GM12865 (cell line): ENCODE data around the gene AP3B1.

Experiments used
- DNase-seq: peaks from one replicate; pipeline ENCODE4 v3.0.0; 2010; ENCODE audit warnings: low read depth
- H3K4me3 ChIP-seq: 2 replicates; pipeline ENCODE4 v1.5.1; 2011; ENCODE audit warnings: mild to moderate bottlenecking, low read depth, low read length, control low read depth
- TF ChIP-seq, protein P1 (sequence below): IDR thresholded peaks from 2 replicates; pipeline ENCODE4 v1.5.1; 2011; ENCODE audit warnings: low read length, control low read depth, low read depth, inconsistent platforms; ENCODE audit not compliant: insufficient read depth; ENCODE audit errors: missing control alignments

Gene AP3B1

DNA sequence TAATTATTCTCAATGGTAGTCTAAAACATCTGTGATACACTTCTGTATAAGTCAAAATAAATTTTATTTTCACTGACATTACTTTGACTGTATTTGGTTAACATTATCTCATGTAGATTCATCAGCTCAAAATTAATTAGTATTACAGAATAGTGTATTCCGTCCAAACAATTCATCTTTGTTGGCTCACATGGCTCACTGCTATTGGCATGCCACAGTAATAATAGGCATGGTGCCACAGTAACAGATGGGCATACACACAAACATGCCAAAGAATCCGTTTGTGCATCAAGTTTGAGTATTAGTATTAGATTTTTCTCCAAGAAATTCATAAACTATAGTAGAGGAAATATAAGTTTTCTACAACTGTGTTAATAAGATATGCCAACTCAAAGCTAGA lies 14.2 kb downstream of the AP3B1 start:
- no peak for DNase-seq
- TF ChIP-seq, protein P1, sequence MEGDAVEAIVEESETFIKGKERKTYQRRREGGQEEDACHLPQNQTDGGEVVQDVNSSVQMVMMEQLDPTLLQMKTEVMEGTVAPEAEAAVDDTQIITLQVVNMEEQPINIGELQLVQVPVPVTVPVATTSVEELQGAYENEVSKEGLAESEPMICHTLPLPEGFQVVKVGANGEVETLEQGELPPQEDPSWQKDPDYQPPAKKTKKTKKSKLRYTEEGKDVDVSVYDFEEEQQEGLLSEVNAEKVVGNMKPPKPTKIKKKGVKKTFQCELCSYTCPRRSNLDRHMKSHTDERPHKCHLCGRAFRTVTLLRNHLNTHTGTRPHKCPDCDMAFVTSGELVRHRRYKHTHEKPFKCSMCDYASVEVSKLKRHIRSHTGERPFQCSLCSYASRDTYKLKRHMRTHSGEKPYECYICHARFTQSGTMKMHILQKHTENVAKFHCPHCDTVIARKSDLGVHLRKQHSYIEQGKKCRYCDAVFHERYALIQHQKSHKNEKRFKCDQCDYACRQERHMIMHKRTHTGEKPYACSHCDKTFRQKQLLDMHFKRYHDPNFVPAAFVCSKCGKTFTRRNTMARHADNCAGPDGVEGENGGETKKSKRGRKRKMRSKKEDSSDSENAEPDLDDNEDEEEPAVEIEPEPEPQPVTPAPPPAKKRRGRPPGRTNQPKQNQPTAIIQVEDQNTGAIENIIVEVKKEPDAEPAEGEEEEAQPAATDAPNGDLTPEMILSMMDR = no peak
- H3K4me3 ChIP-seq = no peak overlapping the region

DNA sequence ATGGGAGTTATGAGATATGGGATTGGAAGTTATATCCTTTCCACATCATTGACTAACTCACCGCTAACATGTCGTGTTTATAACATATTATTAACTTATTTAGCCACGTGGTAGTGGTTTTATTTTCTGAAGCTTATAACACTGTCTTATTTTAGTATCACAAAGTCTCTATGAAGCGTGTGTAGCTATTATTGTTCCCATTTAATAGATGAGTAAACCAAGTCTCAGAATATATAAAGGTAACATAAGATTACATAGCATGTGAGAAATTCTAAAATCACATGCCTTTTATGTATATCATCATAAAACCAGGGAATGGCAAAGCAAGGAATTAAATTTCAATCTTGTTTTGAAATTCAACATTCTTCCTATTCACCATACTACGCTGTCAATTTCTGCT lies 15.3 kb downstream of the AP3B1 start:
- DNase-seq = no peak
- no peak overlapping the region for H3K4me3 ChIP-seq
- TF ChIP-seq, protein P1 = no peak

DNA sequence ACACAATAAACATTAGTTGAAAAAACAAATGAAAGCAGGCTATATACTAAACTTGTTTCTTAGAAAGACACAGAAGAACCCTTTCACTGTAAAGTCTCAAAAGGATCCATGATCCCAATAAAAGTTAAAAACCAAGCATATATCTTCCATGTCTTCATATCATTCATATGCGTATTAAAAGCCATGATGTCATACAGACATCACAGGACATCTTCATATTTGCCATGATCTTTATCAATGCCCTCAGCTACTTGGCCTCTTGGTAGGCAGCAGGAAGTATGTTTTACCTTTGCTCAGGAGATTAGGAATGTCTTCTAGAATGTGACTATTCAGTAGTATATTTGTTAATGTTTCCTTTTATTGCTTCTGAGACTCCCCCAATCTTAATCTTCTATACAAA lies 16.8 kb downstream of the AP3B1 start:
- TF ChIP-seq, protein P1 = no peak
- no peak overlapping the region for H3K4me3 ChIP-seq

DNA sequence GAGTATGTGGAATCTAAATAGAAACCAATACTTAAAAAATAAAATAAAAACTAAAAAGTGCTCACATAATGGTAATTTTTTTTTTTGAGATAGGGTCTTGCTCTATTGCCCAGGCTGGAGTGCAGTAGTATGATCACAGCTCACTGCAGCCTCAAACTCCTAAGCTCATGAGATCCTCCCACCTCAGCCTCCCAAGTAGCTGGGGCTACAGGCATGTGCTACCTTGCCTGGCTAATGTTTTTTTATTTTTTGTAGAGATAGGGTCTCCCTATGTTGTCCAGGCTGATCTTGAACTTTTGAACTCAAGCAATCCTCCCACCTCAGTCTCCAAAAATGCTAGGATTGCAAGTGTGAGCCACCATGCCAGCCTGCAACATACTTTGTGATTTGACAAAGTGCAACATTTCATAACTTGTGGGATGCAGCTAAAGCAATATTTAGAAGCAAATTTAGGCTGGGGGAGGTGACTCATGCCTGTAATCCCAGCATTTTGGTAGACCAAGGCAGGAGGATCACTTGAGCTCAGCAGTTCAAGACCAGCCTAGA lies 18.4 kb downstream of the AP3B1 start:
- TF ChIP-seq, protein P1 = no peak
- no peak overlapping the region for H3K4me3 ChIP-seq
- DNase-seq = no peak

More for the DNA sequence above, 16.8 kb downstream of the AP3B1 start:
- no peak for DNase-seq

DNA sequence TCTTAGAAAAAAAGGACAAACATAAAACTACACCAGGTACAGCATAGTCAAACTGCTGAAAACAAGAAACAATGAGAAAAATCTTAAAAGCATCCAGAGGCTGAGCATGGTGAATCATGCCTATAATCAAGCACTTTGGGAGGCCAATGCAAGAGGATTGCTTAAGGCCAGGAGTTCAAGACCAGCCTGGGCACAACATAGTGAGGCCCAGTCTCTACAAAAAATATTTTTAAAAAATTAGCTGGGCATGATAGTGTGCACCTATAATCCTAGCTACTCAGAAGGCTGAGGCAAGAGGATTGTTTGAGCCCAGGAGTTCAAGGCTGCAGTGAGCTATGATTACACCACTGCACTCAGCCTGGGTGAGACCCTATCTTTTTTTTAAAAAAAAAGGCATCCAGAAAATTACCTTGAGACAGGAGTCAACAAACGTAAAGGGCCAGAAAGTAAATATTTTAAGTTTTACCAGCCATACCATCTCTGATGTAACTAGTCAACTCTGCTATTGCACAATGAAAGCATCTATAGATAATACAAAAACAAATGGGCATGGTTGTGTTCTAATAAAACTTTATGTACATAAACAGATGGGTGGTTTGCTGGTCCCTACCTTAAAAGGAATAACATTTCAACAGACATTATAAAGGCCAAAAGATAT lies 19.8 kb downstream of the AP3B1 start:
- TF ChIP-seq, protein P1 = no peak
- H3K4me3 ChIP-seq = no peak overlapping the region
- no peak for DNase-seq

DNA sequence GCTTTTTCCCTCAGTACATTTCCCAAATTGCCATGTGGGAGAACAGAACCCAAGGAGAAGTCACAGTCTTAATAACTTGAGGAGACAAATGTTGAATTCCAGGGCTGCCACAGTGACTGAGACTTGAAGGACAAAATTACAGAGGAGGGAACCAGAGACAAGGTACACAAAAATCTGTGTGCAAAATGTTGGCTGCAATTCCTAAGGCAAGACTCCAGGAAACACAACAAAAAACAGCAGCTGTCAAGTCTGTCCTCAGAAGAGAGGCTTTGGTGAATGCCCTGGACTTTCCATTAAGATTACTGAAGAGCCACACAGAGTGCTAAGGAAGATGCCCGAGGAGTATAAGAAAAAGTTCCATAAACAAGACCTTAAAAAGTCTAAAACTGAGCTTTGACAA lies 21.1 kb downstream of the AP3B1 start:
- TF ChIP-seq, protein P1 = no peak
- no peak overlapping the region for H3K4me3 ChIP-seq
- DNase-seq = no peak

DNA sequence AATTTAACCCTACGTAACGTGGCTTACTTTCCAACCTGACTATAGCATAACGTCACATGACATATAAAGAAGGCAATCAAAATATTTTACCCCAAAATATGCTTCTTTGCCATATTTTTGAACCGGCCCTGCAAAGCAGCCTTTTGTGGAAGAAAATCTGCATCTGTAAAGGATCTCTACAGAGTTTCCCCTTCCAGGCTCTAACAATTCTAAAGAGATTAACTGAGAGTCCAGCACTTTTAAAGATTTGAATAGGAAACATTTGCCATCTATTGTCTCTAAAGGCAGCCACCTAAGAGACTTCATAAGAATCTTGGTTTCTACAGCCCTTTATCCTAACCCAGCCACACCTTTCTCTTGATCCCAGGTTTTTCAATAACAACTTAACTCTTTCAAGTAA lies 22.7 kb downstream of the AP3B1 start:
- H3K4me3 ChIP-seq = no peak overlapping the region
- no peak for DNase-seq
- TF ChIP-seq, protein P1 = no peak
